ENCODE data around the gene BAIAP2. TPM values are rescaled to one million over a fixed set of nuclear protein-coding genes. Genes with fewer than 3 reads are reported as not detected.

Gene BAIAP2
- total RNA-seq, 1 donor from 2014 or later, result 7.3 TPM

DNA sequence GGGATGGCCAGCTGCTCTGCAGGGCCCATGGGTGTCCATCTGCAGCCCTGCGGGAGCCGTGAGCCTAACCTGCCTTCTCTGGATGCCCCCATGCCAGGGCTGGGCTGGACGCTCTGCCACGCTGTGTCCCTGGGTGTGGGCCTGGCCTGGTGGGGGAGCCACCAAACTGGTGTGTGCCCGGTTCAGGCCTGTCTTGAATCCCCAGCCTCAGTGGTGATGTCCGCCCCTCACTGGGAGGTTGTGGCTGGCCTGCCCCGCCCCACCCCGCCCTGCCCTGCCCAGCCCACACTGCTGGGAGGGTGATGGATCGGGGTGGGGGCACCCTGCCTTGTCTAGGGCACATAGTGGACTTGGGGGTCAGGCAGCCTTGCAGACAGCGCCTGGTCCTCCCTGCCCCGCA, 80.3 kb downstream of the BAIAP2 start:
- no peak overlapping the region for H3K9ac ChIP-seq (ENCODE audit: low read depth in 1 of 3, low read length in 3 of 3)
- peaks cover 0 to 12% (median 6%) of the 10 kb centered on the region in 3 donors for H3K27me3 ChIP-seq (ENCODE audit: control insufficient read depth in 3 of 3, insufficient read depth in 3 of 3, low read length in 3 of 3)
- H3K36me3 ChIP-seq (ENCODE audit: control insufficient read depth in 3 of 3, insufficient read depth in 3 of 3, low read length in 3 of 3), result no peaks in the 10 kb centered on the region
- no peak overlapping the region for H3K4me3 ChIP-seq (ENCODE audit: low read length in 3 of 3)
- no peaks in the 10 kb centered on the region for H3K9me3 ChIP-seq (ENCODE audit: control insufficient read depth in 3 of 3, low read length in 3 of 3)
- no peak overlapping the region for H3K27ac ChIP-seq (ENCODE audit: low read depth, low read length)
- peaks cover 0 to 6% (median 4%) of the 10 kb centered on the region in 3 donors for H3K4me1 ChIP-seq (ENCODE audit: control insufficient read depth in 3 of 3, insufficient read depth in 3 of 3, low read length in 3 of 3)

DNA sequence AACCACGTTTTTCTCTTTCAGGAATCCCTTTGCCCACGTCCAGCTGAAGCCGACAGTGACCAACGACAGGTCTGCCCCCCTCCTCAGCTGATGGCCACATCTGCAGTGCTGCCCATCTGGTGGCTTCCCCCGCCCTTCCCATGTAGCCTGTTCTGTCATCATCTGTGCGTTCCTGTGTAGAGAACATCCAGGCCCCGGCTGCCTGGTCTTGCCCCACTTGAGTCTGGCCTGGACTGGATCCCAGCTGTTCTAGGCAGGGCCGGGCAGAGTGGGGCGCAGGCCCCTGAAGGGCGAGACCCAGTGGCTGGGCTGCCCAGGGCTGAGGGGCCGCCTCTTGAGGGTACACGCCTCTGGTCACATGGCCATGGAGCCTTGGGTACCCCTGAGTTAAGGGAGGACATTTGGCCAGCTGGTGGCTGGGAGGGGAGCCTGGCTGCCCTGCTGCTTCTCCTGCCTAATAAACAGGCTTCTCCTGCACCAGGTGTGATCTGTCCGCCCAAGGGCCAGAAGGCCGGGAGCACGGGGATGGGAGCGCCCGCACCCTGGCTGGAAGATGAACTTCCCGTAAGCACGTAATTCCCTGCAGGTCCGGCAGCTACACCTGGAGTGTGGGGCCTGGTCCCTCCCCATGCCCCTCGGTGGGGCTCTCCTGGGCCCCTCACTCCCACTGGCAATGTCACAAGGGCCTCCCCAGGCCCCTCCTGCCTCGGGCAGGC, 81.0 kb downstream of the BAIAP2 start:
- Histone ChIP-seq H3K27ac (ENCODE audit: low read depth, low read length) (no peak overlapping the region), H3K4me1 (ENCODE audit: control insufficient read depth in 3 of 3, insufficient read depth in 3 of 3, low read length in 3 of 3) (peaks cover 0 to 6% (median 4%) of the 10 kb centered on the region in 3 donors)

DNA sequence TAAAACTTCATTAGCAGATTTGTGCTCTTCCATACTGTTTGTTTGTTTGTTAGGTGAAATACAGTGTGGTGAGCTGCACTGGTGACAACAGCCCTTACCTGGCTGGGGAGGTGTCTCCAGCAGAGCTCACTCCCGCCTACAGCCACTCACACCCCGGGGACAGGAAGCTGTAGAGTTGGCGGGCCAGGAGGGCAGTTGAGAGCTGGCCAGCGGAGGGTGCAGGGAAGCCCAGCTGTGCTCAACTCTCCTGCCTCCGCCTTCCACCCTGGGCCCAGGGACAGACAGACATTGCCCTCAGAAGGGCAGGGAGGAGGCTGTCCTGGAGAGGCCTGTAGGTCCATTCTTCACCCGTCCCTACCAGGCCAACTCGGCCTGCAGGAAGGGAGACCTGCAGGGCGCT, 81.8 kb downstream of the BAIAP2 start:
- H3K9ac ChIP-seq (ENCODE audit: low read depth in 1 of 3, low read length in 3 of 3), result no peak overlapping the region
- H3K27ac ChIP-seq (ENCODE audit: low read depth, low read length), result no peak overlapping the region
- no peak overlapping the region for H3K4me3 ChIP-seq (ENCODE audit: low read length in 3 of 3)
- H3K36me3 ChIP-seq (ENCODE audit: control insufficient read depth in 3 of 3, insufficient read depth in 3 of 3, low read length in 3 of 3), result no peaks in the 10 kb centered on the region
- H3K9me3 ChIP-seq (ENCODE audit: control insufficient read depth in 3 of 3, low read length in 3 of 3), result no peaks in the 10 kb centered on the region
- H3K4me1 ChIP-seq (ENCODE audit: control insufficient read depth in 3 of 3, insufficient read depth in 3 of 3, low read length in 3 of 3), result peaks cover 0 to 6% (median 4%) of the 10 kb centered on the region in 3 donors
- H3K27me3 ChIP-seq (ENCODE audit: control insufficient read depth in 3 of 3, insufficient read depth in 3 of 3, low read length in 3 of 3), result peaks cover 0 to 12% (median 4%) of the 10 kb centered on the region in 3 donors

More for the DNA sequence above, 81.0 kb downstream of the BAIAP2 start:
- H3K36me3 ChIP-seq (ENCODE audit: control insufficient read depth in 3 of 3, insufficient read depth in 3 of 3, low read length in 3 of 3), result no peaks in the 10 kb centered on the region
- no peak overlapping the region for H3K4me3 ChIP-seq (ENCODE audit: low read length in 3 of 3)
- H3K27me3 ChIP-seq (ENCODE audit: control insufficient read depth in 3 of 3, insufficient read depth in 3 of 3, low read length in 3 of 3), result peaks cover 0 to 12% (median 4%) of the 10 kb centered on the region in 3 donors
- H3K9me3 ChIP-seq (ENCODE audit: control insufficient read depth in 3 of 3, low read length in 3 of 3), result no peaks in the 10 kb centered on the region
- no peak overlapping the region for H3K9ac ChIP-seq (ENCODE audit: low read depth in 1 of 3, low read length in 3 of 3)

DNA sequence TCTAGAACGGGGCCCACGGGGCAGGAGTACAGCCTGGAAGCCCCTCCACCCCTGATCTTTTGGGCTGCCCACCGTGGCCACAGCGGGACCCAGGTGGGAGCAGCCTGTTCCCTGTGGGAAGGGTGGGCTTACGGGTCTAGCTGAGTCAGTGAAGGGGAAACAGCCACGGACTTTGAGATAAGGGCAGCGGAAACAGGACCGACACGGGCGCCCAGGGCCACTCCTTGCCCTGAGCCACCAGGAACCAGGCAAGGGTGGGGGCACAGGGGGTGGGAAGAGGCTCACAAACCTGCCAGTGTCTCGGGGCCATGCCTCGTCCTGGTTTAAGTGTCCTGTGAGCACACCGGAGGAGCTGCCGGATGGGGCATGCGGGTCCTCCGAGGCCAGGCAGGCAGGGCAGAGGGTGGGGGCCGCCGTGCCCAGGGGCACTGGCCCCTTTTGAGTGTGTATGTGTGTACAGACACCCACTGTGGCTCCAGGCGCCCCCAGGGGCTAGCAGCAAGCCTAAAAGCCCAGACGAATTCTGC, 82.8 kb downstream of the BAIAP2 start:
- Histone ChIP-seq H3K27ac (ENCODE audit: low read depth, low read length) (no peak overlapping the region), H3K9me3 (ENCODE audit: control insufficient read depth in 3 of 3, low read length in 3 of 3) (no peaks in the 10 kb centered on the region), H3K4me3 (ENCODE audit: low read length in 3 of 3) (no peak overlapping the region), H3K36me3 (ENCODE audit: control insufficient read depth in 3 of 3, insufficient read depth in 3 of 3, low read length in 3 of 3) (no peaks in the 10 kb centered on the region), H3K4me1 (ENCODE audit: control insufficient read depth in 3 of 3, insufficient read depth in 3 of 3, low read length in 3 of 3) (peaks cover 0 to 6% (median 4%) of the 10 kb centered on the region in 3 donors), H3K9ac (ENCODE audit: low read depth in 1 of 3, low read length in 3 of 3) (no peak overlapping the region), H3K27me3 (ENCODE audit: control insufficient read depth in 3 of 3, insufficient read depth in 3 of 3, low read length in 3 of 3) (peaks cover 0 to 9% (median 8%) of the 10 kb centered on the region in 3 donors)

DNA sequence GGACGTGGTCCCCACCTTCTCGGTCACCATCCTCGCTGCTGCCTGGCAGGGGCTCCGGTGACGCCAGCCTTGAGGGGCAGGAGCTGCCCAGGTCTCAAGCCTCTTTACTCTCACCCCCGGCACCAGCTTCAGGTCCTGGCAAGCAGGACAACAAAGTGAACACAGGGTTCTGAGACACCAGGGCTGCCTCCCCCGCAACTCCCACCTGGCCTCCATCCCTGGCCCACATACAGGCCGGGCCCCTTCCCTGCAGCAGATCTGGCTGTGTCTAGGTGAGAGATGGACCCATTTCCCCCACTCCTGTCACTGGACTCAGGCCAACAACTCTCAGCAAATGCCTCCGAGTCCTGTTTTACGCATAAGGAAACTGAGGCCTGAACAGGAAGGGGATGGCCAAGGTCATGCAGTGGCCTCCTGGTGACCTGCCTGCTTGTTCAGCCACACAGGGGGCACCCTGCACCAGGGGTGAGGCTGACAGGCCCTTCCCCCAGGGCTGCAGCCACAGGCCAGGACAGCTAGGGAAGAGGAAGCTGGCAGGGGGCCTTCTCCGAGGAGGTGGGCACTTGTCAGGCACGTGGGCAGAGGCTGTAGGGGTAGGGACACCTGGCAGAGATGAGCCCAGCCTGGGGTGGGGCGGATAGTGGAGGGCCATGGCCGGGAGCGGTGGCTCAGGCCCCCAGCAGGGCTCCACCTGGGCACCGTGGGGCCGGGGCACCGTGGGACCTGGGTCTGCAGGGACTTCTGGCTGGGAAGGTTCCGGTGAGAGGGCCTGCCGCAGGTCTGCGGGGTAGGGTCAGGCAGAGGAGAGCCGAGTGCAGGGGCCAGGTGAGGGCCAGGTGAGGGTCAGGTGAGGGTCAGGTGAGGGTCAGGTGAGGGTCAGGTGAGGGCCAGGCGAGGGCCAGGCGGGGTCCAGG, 83.6 kb downstream of the BAIAP2 start:
- Histone ChIP-seq H3K36me3 (ENCODE audit: control insufficient read depth in 3 of 3, insufficient read depth in 3 of 3, low read length in 3 of 3) (no peaks in the 10 kb centered on the region), H3K27me3 (ENCODE audit: control insufficient read depth in 3 of 3, insufficient read depth in 3 of 3, low read length in 3 of 3) (peaks cover 0 to 15% (median 8%) of the 10 kb centered on the region in 3 donors), H3K27ac (ENCODE audit: low read depth, low read length) (no peak overlapping the region), H3K9me3 (ENCODE audit: control insufficient read depth in 3 of 3, low read length in 3 of 3) (no peaks in the 10 kb centered on the region), H3K9ac (ENCODE audit: low read depth in 1 of 3, low read length in 3 of 3) (no peak overlapping the region), H3K4me3 (ENCODE audit: low read length in 3 of 3) (no peak overlapping the region), H3K4me1 (ENCODE audit: control insufficient read depth in 3 of 3, insufficient read depth in 3 of 3, low read length in 3 of 3) (peaks cover 0 to 6% (median 4%) of the 10 kb centered on the region in 3 donors)

DNA sequence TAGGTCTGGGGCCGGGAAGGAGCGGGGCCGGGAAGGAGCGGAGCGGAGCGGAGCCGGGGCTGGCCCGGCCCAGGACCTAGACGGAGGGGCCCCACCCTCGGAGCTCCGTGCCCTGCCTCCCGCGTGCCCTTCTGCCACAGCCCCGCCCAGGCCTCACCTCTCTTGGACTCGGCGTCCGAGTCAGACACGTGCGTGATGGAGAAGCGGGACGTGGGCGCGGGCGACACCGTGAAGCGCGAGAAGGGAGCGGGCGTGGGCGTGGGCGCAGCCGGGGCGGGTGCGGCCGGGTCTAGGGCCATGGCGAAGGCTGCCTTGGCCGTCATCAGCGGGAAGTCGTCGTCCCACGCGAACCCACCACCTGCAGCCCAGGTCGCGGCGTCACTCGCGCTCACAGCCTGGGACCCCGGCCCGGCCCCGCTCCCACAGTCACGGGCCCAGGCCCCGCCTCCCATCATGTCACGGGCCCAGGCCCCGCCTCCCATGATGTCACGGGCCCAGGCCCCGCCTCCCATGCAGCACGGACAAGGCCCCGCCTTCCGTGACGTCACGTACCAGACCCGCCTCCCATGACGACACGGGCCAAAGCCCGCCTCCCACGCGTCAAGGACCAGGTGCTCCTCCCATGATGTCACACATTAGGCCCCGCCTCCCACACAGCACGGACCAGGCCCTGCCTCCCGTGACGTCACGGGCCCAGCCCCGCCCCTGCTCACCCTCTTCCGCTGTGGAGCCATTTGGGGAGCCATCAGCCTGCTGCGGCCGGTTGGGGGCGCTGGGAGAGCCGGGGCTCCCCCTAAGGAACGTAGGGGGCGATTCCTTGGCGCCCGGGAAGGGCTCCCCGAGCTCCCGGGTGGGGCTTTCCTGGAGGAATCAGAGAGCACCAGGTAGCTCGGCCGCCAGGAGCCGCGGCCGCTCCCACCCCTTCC, 84.5 kb downstream of the BAIAP2 start:
- no peak overlapping the region for H3K4me3 ChIP-seq (ENCODE audit: low read length in 3 of 3)
- no peaks in the 10 kb centered on the region for H3K36me3 ChIP-seq (ENCODE audit: control insufficient read depth in 3 of 3, insufficient read depth in 3 of 3, low read length in 3 of 3)
- no peaks in the 10 kb centered on the region for H3K9me3 ChIP-seq (ENCODE audit: control insufficient read depth in 3 of 3, low read length in 3 of 3)
- peaks cover 0 to 15% (median 11%) of the 10 kb centered on the region in 3 donors for H3K27me3 ChIP-seq (ENCODE audit: control insufficient read depth in 3 of 3, insufficient read depth in 3 of 3, low read length in 3 of 3)
- no peak overlapping the region for H3K9ac ChIP-seq (ENCODE audit: low read depth in 1 of 3, low read length in 3 of 3)
- no peak overlapping the region for H3K27ac ChIP-seq (ENCODE audit: low read depth, low read length)
- H3K4me1 ChIP-seq (ENCODE audit: control insufficient read depth in 3 of 3, insufficient read depth in 3 of 3, low read length in 3 of 3), result peaks cover 0 to 6% (median 4%) of the 10 kb centered on the region in 3 donors

DNA sequence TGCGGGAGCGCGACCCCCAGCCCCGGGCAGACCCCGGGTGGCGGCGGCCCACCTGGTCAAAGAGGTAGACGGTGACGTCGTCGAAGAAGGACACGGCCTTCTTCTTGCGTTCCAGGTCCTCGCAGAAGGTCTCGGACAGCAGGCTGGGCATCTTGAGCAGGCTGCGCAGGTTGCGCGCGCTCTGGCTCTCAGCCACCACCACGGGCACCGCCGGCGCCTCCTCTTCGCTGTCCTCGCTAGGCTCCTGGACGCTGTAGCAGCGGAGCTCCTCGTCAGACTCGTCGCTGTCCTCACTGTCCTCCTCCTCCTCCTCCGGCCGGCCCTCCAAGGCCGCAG, 85.2 kb downstream of the BAIAP2 start:
- H3K27ac ChIP-seq (ENCODE audit: low read depth, low read length), result no peak overlapping the region
- peaks cover 0 to 15% (median 12%) of the 10 kb centered on the region in 3 donors for H3K27me3 ChIP-seq (ENCODE audit: control insufficient read depth in 3 of 3, insufficient read depth in 3 of 3, low read length in 3 of 3)

DNA sequence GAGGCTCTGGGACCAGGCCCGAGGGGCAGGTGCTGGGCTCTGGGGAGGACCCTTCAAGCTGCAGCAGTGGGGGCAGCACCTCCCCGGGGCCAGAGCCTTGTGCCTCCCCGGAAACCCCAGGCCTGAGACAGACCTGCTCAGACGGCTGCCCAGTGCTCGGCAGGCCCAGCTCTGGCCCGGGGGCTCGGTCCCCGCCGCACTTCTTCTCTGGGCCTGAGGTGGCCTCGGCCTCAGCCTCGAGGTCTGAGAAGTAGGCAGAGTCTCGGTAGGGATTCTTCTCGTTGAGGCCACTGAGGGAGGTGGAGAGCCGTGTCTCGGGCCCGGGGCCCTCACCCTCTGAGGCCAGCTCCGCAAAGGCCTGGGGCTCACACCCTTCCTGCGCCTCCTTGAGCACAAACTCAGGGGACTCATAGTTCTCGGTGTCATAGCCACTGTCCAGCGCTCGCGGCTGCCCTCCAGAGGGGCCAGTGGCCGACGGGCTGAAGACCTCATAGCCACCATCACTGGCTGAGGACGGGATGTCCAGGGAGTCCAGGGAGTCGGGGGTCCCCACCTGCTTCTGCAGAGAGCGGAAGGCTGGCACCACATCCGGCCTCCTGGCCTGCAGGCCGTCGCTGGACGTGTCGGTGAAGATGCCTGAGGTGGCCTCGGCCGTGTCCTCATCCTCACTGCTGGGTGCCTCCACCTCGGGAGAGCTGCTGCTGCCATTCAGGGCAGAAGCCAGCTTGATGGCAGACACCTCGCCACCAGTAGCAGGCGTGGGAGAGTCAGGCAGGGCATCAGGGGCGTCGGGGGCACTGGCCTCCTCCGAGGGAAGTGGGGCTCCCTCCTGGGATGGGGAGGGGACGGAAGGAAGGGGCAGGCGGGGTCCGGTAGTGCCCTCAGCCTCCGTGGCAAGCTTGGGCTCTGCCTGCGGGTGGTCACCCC, 86.0 kb downstream of the BAIAP2 start:
- no peak overlapping the region for H3K27ac ChIP-seq (ENCODE audit: low read depth, low read length)
- no peaks in the 10 kb centered on the region for H3K36me3 ChIP-seq (ENCODE audit: control insufficient read depth in 3 of 3, insufficient read depth in 3 of 3, low read length in 3 of 3)
- no peak overlapping the region for H3K4me3 ChIP-seq (ENCODE audit: low read length in 3 of 3)
- peaks cover 0 to 18% (median 16%) of the 10 kb centered on the region in 3 donors for H3K27me3 ChIP-seq (ENCODE audit: control insufficient read depth in 3 of 3, insufficient read depth in 3 of 3, low read length in 3 of 3)
- H3K9me3 ChIP-seq (ENCODE audit: control insufficient read depth in 3 of 3, low read length in 3 of 3), result no peaks in the 10 kb centered on the region
- H3K9ac ChIP-seq (ENCODE audit: low read depth in 1 of 3, low read length in 3 of 3), result no peak overlapping the region
- H3K4me1 ChIP-seq (ENCODE audit: control insufficient read depth in 3 of 3, insufficient read depth in 3 of 3, low read length in 3 of 3), result peaks cover 0 to 6% (median 5%) of the 10 kb centered on the region in 3 donors

More for the DNA sequence above, 85.2 kb downstream of the BAIAP2 start:
- peaks cover 0 to 6% (median 4%) of the 10 kb centered on the region in 3 donors for H3K4me1 ChIP-seq (ENCODE audit: control insufficient read depth in 3 of 3, insufficient read depth in 3 of 3, low read length in 3 of 3)
- no peak overlapping the region for H3K9ac ChIP-seq (ENCODE audit: low read depth in 1 of 3, low read length in 3 of 3)
- no peaks in the 10 kb centered on the region for H3K36me3 ChIP-seq (ENCODE audit: control insufficient read depth in 3 of 3, insufficient read depth in 3 of 3, low read length in 3 of 3)
- no peak overlapping the region for H3K4me3 ChIP-seq (ENCODE audit: low read length in 3 of 3)
- no peaks in the 10 kb centered on the region for H3K9me3 ChIP-seq (ENCODE audit: control insufficient read depth in 3 of 3, low read length in 3 of 3)

Measured in skeletal muscle tissue (tissue), 4 donors.